HG02840 (cell line): ENCODE data around the gene AMH.

Source experiments
- ATAC-seq: cut with Tn5 transposase; IDR thresholded peaks from one replicate; pipeline ENCODE4 v1.9.1; 2021; ENCODE audit warnings: mild to moderate bottlenecking, moderate library complexity, moderate number of reproducible peaks; ENCODE audit not compliant: unreplicated experiment, low FRiP score

AMH gene

DNA sequence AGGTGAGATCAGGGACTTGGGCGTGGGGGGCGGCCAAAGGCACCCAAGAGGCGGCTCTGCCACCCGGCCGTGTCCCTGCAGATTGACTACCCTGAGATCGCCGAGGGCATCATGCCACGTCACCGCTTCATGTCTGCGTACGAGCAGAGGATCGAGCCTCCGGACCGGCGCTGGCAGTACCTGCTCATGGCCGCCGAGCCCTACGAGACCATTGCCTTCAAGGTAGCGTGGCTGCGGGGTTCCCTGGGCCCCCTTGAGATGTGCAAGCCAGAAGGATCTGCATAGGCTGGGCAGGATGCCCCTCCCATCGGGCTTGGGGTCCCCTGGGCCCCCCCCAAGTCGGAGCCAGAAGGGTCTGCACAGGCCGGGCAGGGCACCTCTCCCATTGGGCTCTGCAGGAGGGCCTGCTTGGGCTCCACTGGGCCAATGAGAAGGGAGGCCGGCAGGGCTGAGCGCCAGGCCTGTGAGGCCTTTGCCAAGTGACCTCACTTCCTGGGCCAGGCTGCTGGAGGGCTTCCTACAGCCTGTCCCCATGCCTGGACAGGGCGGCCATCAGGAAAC lies 2.2 kb upstream of the AMH start:
- no peak for ATAC-seq

DNA sequence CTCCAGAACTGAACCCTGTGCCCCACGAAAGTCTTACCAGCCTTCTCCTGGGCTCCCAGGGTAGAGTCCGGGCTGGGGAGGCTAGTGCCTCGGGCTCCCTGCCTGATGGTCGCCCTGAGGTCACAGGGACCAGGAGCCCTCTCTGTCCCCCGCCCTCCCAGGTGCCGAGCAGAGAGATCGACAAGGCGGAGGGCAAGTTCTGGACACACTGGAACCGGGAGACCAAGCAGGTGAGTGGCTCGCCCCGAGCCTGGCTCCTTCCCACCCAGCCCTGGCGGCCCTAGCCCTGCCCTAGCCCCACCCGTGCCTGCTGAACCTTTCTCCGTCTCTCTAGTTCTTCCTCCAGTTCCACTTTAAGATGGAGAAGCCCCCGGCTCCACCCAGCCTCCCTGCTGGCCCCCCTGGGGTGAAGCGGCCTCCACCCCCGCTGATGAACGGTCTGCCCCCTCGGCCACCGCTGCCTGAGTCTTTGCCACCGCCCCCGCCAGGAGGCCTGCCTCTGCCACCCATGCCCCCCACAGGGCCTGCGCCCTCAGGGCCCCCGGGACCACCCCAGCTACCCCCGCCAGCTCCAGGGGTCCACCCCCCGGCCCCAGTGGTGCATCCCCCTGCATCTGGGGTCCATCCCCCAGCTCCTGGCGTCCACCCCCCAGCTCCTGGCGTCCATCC lies 1.6 kb upstream of the AMH start:
- no peak for ATAC-seq

DNA sequence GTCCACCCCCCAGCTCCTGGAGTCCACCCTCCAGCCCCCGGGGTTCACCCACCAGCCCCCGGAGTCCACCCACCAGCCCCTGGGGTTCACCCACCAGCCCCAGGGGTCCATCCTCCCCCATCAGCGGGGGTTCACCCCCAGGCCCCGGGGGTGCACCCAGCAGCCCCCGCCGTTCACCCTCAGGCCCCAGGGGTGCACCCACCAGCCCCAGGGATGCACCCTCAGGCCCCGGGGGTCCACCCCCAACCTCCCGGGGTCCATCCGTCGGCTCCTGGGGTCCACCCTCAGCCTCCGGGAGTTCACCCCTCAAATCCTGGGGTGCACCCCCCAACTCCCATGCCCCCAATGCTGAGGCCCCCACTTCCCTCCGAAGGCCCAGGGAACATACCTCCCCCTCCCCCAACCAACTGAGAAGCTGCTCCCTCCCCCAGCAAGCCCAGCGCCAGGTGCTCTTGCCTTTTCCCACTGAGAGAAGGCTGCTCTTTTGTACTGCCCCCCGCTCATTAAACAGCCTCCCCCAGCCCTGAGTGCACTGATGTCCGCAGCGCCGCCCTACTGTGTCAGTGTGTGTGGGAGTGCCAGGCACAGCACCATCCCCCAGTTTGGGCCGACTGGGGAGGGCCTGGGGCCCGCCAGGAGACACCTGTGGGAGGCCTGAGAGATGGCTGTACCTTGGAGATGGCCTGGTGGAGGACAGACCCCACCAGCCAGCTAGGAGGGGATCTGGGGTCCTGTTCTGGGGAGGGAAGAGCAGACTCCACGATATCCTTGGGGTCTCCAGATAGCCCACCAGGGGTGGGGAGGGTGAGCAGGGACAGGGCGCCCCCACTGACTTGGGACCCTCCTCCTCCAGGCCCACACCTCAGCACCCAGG lies 750 bp upstream of the AMH start:
- ATAC-seq = no peak

DNA sequence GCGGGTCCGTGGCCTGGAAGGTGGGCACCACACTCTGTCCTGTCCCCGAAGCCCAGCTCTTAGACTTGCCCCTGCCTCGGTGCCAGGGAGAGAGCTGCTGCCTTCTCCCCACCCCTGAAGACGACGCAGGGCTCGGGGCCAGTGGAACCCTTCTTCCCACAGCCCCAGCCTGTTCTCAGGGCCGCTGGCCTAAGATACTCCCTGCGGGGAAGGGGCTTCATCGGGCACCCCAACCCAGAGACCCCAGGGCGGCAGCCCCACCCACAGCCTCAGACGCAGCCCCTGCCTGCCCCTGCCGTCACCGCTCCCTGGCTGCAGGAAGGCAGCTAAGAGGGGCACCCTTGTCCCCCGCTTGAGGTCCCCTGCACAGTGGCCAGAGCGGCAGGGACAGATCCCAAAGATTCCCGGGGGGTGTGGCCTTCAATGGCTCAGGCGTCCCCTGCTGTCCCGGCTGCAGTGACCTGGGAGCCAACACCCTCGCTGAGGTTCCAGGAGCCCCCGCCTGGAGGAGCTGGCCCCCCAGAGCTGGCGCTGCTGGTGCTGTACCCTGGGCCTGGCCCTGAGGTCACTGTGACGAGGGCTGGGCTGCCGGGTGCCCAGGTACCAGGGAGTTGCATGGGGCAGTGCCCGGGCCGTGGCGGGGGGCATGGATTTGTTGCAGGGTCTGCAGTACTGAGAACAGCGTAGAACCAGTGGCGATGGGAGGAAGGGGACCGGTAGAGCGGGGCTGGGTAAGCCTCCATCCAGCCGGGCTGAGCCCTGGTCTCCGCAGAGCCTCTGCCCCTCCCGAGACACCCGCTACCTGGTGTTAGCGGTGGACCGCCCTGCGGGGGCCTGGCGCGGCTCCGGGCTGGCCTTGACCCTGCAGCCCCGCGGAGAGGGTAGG lies 1.0 kb downstream of the AMH start:
- ATAC-seq = no peak

DNA sequence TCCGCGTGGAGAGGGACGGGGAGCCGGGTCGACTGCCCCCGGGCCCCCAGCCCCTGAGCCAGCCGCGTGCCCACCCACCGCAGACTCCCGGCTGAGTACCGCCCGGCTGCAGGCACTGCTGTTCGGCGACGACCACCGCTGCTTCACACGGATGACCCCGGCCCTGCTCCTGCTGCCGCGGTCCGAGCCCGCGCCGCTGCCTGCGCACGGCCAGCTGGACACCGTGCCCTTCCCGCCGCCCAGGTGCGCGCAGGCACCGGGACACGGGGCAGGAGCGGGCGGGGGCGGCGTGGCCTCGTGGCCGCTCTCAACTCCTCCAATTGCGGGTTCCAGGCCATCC lies 1.6 kb downstream of the AMH start:
- no peak for ATAC-seq

DNA sequence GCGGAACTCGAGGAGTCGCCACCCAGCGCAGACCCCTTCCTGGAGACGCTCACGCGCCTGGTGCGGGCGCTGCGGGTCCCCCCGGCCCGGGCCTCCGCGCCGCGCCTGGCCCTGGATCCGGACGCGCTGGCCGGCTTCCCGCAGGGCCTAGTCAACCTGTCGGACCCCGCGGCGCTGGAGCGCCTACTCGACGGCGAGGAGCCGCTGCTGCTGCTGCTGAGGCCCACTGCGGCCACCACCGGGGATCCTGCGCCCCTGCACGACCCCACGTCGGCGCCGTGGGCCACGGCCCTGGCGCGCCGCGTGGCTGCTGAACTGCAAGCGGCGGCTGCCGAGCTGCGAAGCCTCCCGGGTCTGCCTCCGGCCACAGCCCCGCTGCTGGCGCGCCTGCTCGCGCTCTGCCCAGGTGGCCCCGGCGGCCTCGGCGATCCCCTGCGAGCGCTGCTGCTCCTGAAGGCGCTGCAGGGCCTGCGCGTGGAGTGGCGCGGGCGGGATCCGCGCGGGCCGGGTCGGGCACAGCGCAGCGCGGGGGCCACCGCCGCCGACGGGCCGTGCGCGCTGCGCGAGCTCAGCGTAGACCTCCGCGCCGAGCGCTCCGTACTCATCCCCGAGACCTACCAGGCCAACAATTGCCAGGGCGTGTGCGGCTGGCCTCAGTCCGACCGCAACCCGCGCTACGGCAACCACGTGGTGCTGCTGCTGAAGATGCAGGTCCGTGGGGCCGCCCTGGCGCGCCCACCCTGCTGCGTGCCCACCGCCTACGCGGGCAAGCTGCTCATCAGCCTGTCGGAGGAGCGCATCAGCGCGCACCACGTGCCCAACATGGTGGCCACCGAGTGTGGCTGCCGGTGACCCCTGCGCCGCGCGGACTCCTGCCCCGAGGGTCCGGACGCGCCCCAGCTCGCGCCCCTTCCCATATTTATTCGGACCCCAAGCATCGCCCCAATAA lies 2.3 kb downstream of the AMH start:
- no peak for ATAC-seq

DNA sequence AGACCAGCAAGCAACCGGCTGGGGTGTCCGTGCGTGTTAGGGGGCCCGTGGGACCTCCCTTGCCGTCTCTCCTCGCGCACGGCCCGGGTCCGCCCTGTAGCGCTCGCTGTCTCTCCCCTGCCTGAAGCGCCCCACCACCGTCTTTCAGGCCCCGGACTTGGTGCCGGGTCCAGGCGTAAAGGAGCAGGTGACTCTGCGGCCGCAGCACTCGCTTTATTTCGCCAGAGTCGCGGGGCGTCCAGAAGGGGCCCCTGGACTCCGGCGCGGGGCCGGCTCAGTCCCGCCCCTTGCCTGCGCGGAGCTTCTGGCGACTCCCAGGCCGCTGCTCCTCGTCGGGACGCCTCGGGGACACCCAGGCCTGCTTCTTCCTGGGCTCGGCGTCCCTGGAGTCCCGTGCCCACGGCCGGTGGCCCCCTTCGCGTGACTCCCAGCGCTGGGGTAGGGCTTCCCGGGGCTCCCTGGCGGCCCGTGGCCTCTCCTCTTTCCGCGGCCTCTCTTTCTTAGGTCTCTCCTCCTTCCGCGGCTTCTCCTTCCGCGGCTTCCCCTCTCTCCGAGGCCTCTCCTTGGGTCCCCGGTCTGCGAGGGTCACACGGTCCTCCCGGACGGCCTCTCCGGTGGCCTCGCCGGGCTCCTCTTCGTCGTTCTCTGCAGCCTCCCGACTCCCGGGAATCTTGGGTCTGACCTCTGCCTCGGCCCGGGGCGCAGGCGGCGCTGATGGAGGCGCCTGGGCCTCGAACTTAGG lies 3.1 kb downstream of the AMH start:
- no peak for ATAC-seq

DNA sequence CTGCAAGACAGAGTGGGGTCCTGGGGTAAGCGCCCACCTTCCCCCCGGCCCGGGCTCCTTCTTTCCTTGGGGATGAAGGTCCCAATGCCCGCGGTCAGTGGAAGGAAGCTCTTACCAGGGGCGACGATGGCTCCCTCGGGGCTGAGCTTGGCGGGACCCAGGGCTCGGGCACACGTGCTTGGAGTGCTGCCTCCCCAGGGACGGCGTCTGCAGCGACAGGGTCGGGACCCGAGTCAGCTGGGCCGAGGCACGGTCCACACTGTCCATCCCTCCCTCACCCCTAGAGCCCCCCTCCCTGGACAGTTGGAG lies 3.6 kb downstream of the AMH start:
- no peak for ATAC-seq

DNA sequence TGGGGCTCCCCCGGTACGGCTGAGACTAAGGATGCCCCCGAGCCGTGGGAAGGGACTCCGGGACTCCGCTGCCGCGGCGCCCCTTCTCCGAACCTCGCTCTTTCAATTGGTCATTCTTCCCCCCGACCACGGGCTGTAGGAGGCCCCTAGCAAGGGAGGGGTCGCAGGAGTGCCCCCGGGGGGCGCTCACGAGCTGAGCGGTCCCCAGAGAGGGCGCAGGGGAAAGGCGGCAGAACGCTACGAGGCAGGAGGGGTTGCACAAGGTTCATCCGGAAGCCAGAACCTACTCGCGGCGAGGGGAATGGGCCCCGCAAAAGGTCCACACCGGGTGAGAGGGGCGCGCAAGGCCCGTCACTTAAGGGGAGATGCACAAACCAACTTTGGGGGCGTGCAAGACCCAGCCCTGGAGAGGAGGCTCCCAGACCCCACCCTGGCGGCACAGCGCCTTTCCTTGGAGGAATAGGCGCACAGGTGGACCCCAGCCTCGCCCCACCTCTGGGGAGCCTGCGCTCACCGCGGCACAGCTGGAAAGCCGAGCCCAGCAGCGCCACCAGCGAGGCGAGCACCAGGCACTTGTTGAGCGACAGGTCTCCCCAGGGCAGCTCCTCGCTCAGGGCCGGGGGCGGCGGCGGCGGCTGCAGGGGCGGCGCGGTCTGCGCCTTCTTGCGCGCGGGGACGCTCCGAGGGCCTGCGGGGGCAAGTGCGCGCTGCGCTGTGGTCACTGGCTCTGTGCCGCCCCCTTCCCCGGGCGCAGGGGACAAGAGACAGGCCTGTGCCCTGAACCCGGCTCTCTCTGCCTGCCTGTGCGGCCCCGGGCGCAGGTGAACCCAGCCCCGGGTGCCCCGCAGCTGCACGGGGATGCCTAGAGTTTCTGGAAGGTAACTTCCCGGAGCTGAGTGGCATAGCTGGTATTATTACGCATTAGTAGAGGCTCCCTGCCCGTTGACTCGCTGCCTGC lies 4.3 kb downstream of the AMH start:
- no peak for ATAC-seq

DNA sequence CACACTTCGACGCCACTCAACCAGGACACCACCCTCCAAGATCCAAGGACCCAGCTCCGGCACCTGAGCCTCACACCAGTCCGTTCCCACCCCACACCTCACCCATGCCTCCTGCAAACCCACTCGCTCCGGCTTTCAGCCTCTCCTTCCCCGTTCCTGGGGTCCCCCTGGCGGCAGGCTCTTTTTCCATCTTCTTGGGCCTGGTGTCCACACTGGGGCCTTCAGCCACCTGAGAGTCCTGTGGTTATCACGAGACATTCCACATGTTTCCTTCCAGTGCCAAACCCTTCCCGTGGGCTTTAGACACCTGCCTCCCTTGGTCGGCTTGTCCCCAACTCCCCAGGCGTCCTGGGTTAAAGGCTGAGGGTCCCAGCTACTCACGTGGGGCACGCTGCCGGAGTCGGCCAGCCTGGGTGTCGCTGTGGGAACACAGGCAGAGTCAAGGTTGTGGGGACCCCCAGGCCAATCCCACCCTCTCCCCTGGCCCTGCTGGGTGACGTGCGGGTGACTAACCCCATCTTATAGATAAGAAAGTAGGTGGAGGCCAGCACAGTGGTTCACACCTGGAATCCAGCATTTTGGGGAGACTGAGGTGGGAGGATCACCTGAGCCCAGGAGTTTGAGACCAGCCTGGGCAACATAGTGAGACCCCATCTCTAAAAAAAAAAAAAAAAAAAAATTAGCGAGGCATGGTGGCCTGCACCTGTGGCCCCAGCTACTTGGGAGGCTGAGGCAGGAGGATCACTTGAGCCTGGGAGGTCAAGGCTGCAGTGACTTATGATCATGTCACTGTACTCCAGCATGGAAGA lies 5.1 kb downstream of the AMH start:
- no peak for ATAC-seq

DNA sequence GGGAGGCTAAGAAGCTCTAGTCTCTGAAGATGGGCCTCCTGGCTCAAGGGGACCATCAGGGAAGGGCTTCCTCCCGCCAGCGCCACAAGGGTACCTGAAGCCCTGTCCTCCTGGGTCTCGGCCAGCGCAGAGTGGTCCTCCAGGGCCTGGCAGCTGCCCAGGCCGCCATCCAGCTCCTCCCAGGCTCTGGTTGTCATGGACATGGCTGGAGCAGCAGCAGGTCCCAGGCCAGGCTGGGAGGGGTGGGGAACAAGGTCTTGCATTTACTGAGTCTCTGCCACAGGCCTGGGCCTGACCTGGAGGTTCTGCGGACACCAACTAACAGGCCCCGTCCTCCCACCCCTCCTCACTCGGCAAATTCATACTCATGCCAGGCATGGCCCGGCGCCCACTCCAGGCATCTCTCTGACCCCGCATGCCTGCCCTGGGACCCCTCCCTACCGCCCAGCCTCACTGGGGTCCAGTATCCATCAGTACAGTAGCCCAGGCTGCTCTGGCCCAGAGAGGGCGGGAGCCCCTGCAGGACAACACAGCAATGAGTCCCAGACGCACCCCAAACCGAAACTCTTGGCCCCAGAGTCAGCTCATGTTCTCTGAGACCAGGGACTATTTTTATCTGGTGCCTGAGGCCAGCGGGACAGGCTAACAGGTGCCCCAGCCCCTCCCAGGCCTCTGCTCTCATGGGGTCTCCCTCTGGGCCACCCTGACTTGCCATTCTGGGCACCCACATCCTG lies 6.2 kb downstream of the AMH start:
- ATAC-seq = no peak

DNA sequence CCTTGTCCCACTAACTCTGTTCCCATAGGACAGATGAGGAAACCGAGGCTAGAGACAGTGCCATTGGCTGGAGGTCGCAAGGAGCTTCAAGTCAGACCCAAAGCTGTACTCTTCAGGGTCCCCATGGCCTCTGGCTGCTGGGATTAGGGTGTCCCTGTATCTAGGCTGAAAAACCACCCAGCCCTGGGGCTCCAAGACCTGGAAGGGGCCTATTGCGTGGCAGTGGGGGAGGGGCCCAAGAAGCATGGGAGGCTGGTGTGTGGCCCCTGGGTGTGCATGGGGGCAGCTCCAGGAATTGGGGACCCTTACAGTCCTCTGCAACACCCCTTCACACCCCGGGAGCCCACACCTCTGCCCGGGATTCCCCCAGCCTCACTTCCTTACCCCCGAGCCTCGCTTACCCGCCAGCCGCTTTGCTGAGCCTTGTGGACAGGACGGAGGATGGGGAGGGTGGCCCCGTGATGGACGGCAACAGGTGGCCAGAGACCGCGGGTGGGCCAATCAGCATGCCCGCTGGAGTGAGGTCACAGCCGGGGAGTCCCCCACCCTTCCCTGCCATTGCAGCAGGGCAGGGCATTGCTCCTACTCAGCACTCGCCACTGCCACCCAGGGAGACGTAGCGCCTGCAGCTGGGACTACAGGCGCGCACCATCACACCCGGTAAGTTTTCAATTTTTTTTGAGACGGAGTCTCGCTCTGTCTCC lies 7.0 kb downstream of the AMH start, which contains the start of gene JSRP1:
TSS of gene JSRP1 (minus strand) at position 436 of the 704 bp plus-strand sequence. CDS start 1,103 bp downstream, outside the sequence.
- no peak for ATAC-seq

DNA sequence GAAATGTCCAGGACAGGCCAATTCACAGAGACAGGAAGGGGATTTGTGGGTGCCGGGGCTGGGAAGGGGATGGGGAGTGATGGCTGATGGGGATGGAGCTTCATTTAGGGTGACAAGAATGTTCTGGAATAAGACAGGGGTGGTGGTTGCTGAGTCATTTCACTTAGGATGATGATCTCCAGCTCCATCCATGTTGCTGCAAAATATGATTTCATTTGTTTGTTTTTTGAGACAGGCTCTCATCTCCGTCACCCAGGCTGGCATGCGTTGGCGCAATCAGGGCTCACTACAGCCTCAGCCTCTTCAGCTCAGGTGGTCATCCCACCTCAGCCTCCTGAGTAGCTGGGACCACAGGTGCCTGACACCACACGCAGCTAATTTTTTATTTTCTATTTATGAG lies 10.2 kb downstream of the AMH start:
- ATAC-seq = no peak

DNA sequence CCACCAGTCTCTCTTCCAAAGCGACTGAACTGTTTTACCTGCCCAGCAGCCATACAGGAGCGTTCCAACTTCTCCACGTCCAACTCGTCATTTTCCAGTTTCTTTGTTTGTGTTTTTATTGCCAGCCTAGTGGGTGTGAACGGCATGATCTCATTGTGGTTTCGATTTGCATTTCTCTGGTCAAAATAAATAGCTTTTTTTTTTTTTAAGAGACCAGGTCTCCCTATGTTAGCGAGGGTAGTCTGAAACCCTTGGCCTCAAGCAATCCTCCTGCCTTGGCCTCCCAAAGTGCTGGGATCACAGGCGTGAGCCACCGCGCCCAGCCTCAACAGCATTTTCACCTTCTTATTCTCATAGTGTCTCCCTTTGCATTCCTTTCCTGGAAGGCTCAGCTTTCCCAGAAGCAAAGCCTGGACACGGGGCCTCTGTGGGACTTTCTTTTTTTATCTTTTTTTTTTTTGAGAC lies 11.2 kb downstream of the AMH start:
- no peak for ATAC-seq

DNA sequence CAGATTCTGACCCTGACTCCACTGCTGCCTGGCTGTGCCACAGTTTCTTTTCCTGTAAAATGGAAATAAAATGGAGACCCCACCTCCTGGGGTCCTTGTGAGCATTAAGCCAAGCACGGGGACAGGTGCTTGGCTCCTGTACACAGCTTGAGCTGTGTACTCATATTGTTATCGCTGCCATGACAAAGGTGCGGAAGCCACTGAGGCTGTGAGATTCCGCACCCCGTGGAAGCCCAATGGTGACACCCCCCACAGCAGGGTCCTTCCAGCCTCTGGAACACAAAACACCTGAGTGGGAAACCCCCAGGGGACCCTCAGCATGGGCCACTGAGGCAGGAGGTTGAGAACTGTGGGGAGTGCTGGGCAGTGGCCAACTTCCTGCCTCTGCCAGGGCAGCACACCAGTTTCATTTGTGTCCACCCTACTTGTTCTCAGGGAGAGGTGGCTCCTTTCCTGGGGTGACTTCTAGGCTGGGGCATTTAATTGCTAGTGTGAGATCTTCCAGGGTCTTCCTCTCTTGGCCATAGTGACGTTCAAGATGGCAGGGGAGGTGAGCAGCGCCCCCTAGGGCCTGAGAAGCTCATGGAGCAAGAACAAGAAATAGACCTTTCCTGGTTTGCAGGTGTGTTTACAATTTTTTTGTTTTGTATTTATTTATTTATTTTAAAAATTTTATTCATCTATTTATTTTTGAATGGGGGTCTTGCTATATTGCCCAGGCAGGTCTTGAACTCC lies 12.5 kb downstream of the AMH start:
- ATAC-seq = no peak
